Measurements from ENCODE around the gene MORC1.

Gene MORC1

GRCh38 chr3:108951820-108952501, 166.0 kb downstream of the MORC1 start:
- no peaks in the 10 kb centered on the region for H3K27me3 ChIP-seq (replicated peaks; ENCODE audit: control insufficient read depth, insufficient read depth, low read length)
- no peak for TF ChIP-seq CTCF (IDR thresholded peaks at IDR 0.05; ENCODE audit: insufficient read depth, low read length, poor library complexity, severe bottlenecking)
- no peak overlapping the region for H3K4me3 ChIP-seq (replicated peaks; ENCODE audit: low read depth, low read length)
- DNase-seq (ENCODE audit: extremely low read depth, insufficient read length): no peak
- no peaks in the 10 kb centered on the region for H3K36me3 ChIP-seq (ENCODE audit: control insufficient read depth, insufficient read depth, low read length)

- Histone ChIP-seq H3K36me3 (ENCODE audit: control insufficient read depth, insufficient read depth, low read length) (no peaks in the 10 kb centered on the region), H3K4me3 (replicated peaks; ENCODE audit: low read depth, low read length) (no peak overlapping the region), H3K27me3 (replicated peaks; ENCODE audit: control insufficient read depth, insufficient read depth, low read length) (no peaks in the 10 kb centered on the region)
- TF ChIP-seq CTCF (IDR thresholded peaks at IDR 0.05; ENCODE audit: insufficient read depth, low read length, poor library complexity, severe bottlenecking): no peak
- no peak for DNase-seq (ENCODE audit: extremely low read depth, insufficient read length)
Measured at GRCh38 chr3:108947855-108948254, 170.1 kb downstream of the MORC1 start.

GRCh38 chr3:108946292-108947285, 171.3 kb downstream of the MORC1 start:
- TF ChIP-seq CTCF (IDR thresholded peaks at IDR 0.05; ENCODE audit: insufficient read depth, low read length, poor library complexity, severe bottlenecking): no peak
- Histone ChIP-seq H3K36me3 (ENCODE audit: control insufficient read depth, insufficient read depth, low read length) (no peaks in the 10 kb centered on the region), H3K4me3 (replicated peaks; ENCODE audit: low read depth, low read length) (no peak overlapping the region), H3K27me3 (replicated peaks; ENCODE audit: control insufficient read depth, insufficient read depth, low read length) (no peaks in the 10 kb centered on the region)
- DNase-seq (ENCODE audit: extremely low read depth, insufficient read length): no peak

GRCh38 chr3:108940568-108941263, 177.2 kb downstream of the MORC1 start:
- H3K4me3 ChIP-seq (replicated peaks; ENCODE audit: low read depth, low read length): no peak overlapping the region
- no peak for DNase-seq (ENCODE audit: extremely low read depth, insufficient read length)
- no peak for TF ChIP-seq CTCF (IDR thresholded peaks at IDR 0.05; ENCODE audit: insufficient read depth, low read length, poor library complexity, severe bottlenecking)
- H3K36me3 ChIP-seq (ENCODE audit: control insufficient read depth, insufficient read depth, low read length): no peaks in the 10 kb centered on the region
- no peaks in the 10 kb centered on the region; the same call in 1 of the 2 replicates for H3K27me3 ChIP-seq (replicated peaks; ENCODE audit: control insufficient read depth, insufficient read depth, low read length)

- Histone ChIP-seq H3K4me3 (replicated peaks; ENCODE audit: low read depth, low read length) (no peak overlapping the region), H3K27me3 (replicated peaks; ENCODE audit: control insufficient read depth, insufficient read depth, low read length) (no peaks in the 10 kb centered on the region; the same call in 1 of the 2 replicates), H3K36me3 (ENCODE audit: control insufficient read depth, insufficient read depth, low read length) (no peaks in the 10 kb centered on the region)
- no peak for TF ChIP-seq CTCF (IDR thresholded peaks at IDR 0.05; ENCODE audit: insufficient read depth, low read length, poor library complexity, severe bottlenecking)
- DNase-seq (ENCODE audit: extremely low read depth, insufficient read length): no peak
Measured at GRCh38 chr3:108940166-108940565, 177.8 kb downstream of the MORC1 start.

Data from GM06990 (cell line).